Activated CD4-positive, alpha-beta T cell treated with anti-CD3 and anti-CD28 coated beads for 1 hour (primary cell): ENCODE measurements around the gene RPN2.

Source experiments
- DNase-seq: peaks from one replicate; pipeline ENCODE4 v3.0.0-alpha.2; 2020

Gene RPN2

GRCh38 chr20:37243937-37244571 is 64.9 kb downstream of the RPN2 start:
- no peak for DNase-seq

DNA sequence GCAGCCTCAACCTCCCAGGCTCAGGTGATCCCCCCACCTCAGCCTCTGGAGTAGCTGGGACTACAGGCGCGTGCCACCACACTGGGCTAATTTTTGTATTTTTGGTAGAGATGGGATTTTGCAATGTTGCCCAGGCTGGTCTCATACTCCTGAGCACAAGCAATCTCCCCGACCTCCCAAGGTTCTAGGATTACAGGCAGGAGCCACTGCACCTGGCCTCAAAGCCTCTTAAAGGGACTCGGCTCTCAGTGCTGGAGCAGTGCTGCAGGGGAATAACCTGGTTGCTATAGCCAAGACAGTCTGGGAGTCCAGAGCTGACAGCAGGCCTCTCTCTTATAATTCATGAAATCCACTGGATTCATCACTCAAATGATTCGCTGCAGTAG is 65.4 kb downstream of the RPN2 start:
- DNase-seq, result no peak

GRCh38 chr20:37245216-37246150 is 66.4 kb downstream of the RPN2 start:
- no peak for DNase-seq

GRCh38 chr20:37246736-37247135 is 67.6 kb downstream of the RPN2 start:
- DNase-seq, result no peak

DNA sequence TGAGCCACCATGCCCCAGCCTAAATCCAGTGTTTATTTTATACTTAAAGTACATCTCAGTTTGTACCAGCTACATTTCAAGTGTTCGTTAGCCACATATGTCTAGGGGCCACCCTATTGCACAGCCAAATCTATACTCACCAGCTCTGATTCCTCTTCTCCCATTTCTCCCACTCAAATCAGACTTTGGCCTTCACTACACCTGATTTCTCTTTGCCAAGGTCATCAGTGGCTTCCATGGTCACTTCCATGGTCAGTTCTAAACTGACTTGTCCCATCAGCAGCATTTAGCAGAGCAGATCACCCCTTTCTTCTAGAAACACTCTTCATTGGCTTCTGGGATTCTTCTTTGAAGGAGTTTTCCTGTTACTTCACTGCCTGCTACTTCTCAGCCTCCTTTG is 68.4 kb downstream of the RPN2 start:
- DNase-seq, result no peak

DNA sequence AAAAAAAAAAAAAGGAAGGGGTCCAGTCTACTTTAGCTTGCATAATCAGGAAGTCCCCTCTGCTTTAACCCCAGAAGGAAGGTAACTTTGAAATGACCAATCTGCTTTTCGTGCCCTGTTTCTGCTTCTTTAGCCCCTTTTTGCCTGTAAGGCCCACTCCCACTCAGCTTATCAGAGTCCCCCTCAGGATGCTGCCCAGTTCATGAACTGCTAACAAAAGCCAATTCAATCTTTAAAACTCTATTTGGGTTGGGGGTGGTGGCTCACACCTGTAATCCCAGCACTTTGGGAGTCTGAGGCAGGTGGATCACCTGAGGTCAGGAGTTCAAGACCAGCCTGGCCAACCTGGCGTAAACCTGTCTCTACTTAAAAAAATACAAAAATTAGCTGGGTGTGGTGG is 70.2 kb downstream of the RPN2 start:
- DNase-seq, result no peak

DNA sequence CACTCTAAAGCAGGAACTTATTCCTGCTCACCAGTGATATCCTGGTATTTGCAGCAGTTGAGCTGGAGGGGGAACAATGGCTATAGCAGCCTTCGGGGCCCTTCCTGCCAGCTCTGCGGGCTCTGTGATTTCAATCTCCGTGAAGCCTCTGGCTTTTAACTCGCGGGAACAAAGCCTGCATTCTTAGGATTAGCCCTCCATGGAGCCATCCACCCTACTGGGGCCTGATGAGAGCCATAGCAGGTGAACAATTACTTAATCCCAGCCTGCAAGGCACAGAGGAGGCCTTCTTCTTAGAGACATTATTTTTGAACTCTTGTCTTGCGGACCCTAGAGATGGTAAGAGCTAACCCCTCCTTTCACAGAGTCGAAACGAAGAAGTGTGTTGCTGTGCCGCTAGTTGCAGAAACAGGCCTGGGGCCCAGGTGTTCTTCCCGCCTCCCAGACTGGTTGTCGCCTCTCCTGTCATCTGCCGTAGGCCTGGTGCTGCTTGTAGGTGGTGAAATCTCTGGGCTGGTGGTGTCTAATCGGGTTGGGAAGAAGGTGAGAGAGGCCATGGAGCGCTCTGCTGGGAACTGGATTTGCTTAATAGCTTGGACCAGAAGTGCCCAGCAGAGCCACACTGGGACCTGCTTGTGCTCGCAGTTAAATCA is 72.8 kb downstream of the RPN2 start:
- no peak for DNase-seq

DNA sequence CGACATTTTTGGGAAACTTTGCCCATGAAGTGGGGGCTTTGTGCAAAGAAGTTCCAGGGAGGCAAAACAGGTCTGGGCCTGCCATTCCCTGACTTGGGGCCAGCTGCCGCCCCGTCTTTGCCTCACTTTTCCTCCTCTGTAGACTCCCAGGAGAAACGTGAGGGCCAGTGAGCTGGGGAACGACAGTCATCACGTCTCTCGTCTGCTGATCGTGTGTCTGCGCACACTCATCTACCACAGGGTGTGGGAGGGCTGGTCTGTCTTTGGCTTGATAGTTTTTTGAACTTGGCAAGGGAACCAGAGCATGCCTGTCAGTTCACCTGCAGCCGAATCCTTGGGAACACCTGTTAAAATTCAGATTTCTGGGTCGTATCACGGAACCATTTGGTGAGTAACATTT is 74.0 kb downstream of the RPN2 start:
- DNase-seq, result no peak

DNA sequence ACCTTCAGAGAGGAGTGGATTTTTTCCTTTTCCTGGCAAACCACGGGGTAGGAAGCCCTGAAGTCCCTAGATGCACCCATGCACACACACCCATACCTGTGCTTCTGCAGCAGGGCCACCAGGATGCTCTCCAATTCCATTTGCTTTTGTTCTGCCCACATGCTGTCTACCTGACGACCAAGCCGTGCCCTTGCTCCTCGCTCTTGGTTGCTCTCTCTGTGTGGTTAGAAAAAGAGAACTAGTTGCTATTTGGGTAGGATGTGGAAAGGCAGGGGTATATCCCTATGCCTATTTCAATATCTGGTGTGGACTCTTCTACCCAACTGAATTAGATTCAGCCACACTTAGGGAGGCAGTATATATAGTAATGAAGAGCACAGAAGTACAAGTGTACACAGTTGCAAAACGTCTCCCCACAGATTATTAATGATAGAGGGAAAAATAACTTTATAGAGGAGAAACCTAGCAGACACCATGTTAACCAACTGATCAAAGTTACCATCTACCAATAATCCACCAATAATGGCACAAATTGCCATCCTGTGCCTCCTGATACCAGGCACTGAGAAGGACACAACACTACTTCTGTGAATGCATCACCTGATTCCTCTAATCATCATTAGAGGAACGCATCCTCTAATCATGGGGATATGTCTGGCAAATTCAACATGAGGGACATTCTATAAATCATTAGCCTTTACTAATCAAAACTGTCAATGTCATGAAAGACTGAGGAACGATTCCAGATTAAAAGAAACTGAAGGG is 75.2 kb downstream of the RPN2 start:
- DNase-seq, result no peak

GRCh38 chr20:37256286-37256685 is 77.2 kb downstream of the RPN2 start:
- DNase-seq, result no peak

GRCh38 chr20:37257530-37257929 is 78.4 kb downstream of the RPN2 start:
- no peak for DNase-seq

GRCh38 chr20:37257988-37258387 is 78.9 kb downstream of the RPN2 start:
- DNase-seq, result no peak

- DNase-seq, result no peak
Measured at GRCh38 chr20:37259031-37259430, 79.9 kb downstream of the RPN2 start.

- no peak for DNase-seq
Measured at GRCh38 chr20:37259865-37260264, 80.7 kb downstream of the RPN2 start.

- no peak for DNase-seq
Measured at GRCh38 chr20:37260923-37261322, 81.8 kb downstream of the RPN2 start.

GRCh38 chr20:37261714-37262113 is 82.6 kb downstream of the RPN2 start, which contains the start of gene GHRH:
TSS of gene GHRH (minus strand) at chr20:37261814. CDS start at chr20:37256889, 4,925 bp downstream.
- no peak for DNase-seq

DNA sequence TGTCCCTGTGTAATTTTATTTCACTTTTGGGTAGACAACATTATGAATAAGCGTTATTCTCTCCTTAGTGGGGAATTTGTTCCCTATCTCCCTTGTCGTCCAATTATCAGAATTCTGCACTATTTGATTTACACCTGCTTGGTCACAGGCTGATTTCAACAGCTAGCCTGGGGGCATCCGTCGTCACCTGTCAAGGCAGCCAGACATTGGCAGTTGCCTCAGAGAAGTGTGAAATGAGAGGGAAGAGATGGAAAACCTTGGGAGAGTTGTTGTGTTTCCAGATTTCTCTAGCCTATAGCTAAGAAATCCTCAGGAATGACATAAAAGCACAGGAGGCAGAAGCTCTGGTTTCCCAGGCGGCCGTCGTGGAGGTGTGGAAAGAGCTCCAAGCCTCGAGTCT is 83.4 kb downstream of the RPN2 start:
- DNase-seq, result no peak

DNA sequence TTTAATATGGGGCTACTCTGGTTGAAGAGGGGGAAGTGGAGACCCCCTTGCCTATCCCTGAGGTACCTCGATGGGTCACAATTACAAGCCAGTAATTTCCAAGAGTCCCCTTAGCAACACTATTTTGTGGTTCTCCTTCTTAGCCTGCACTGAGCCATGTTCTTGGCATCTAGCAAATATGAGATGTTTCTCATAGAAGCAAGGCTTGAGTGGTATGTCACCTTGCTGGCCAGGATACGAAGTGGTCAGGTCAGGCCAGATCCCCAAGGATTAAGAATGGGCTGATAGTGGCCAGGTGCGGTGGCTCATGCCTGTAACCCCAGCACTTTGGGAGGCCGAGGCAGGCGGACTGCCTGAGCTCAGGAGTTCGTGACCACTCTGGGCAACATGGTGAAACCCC is 84.6 kb downstream of the RPN2 start:
- no peak for DNase-seq

GRCh38 chr20:37265152-37265551 is 86.0 kb downstream of the RPN2 start:
- no peak for DNase-seq

DNA sequence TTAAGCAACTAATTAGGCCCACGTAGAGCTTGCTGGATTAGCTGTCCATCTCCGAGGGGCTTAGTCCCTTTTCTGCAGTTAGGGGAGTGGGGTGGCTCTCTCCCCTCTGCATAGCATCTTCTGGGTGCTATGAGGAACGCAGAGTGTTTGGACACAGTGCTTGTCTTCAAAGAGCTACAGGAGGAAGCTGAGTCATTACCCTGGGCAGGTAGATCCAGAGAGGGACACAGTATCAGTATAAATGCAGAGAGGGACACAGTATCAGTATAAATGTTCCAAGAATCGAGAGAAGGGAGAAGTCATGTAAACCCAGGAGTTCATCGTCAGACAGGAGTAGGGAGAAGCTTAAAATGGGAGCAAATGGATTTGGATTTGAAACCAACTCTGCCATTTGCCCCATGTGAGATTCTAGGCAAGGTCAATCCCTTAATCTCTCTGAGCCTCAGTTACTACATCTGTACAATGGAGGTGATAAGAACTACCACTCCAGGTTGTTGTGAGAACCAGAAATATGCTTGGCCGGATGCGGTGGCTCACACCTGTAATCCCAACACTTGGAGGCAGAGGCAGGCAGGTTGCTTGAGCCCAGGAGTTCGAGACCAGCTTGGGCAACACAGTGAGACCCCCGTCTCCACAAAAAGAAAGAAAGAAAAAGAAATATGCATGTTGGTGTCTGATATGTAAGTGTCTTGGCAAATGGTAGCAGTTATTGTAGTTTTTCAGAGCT is 88.0 kb downstream of the RPN2 start:
- no peak for DNase-seq

GRCh38 chr20:37267667-37268313 is 88.7 kb downstream of the RPN2 start:
- DNase-seq, result no peak
